ENCODE data around the gene TMEM167B. TPM values are rescaled to one million over a fixed set of nuclear protein-coding genes. Genes with fewer than 3 reads are reported as not detected.

The TMEM167B gene
- polyA plus RNA-seq, 2 donors, result 7.7 to 14.7 TPM

DNA sequence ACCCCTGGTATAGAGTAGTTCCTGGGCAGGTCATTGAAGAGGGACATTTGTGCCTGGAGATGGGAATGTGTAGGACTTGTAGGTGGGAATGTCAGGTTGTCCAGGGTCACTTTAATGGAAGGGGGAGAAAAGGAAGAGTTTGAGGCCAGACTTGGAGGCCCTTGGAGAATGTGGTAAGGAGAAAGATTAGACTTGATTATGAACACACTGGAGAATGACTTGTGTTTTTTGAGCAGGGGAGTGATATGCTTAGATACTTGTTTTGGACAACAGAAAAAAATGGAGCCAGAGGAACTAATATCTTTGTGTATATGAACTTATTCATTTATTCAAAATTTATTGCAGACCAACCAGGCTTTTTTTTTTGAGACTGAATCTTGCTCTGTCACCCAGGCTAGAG lies 41.2 kb downstream of the TMEM167B start:
- H3K4me1 ChIP-seq (ENCODE audit: control insufficient read depth in 2 of 2, insufficient read depth in 2 of 2, low read length in 1 of 2), result peaks cover 0 to 3% of the 10 kb centered on the region in 2 donors
- H3K9me3 ChIP-seq (ENCODE audit: control insufficient read depth in 2 of 2, insufficient read depth in 1 of 2, low read depth in 1 of 2, low read length in 1 of 2), result no peaks in the 10 kb centered on the region
- H3K27me3 ChIP-seq (ENCODE audit: control insufficient read depth in 1 of 2, insufficient read depth in 2 of 2, low read length in 2 of 2), result no peaks in the 10 kb centered on the region
- H3K36me3 ChIP-seq (ENCODE audit: control insufficient read depth in 2 of 2, insufficient read depth in 2 of 2, low read length in 1 of 2), result no peaks in the 10 kb centered on the region
- H3K27ac ChIP-seq (ENCODE audit: low read depth in 2 of 2, low read length in 1 of 2), result no peak overlapping the region
- no peak overlapping the region for H3K4me3 ChIP-seq (ENCODE audit: low read depth in 1 of 2, low read length in 2 of 2)

DNA sequence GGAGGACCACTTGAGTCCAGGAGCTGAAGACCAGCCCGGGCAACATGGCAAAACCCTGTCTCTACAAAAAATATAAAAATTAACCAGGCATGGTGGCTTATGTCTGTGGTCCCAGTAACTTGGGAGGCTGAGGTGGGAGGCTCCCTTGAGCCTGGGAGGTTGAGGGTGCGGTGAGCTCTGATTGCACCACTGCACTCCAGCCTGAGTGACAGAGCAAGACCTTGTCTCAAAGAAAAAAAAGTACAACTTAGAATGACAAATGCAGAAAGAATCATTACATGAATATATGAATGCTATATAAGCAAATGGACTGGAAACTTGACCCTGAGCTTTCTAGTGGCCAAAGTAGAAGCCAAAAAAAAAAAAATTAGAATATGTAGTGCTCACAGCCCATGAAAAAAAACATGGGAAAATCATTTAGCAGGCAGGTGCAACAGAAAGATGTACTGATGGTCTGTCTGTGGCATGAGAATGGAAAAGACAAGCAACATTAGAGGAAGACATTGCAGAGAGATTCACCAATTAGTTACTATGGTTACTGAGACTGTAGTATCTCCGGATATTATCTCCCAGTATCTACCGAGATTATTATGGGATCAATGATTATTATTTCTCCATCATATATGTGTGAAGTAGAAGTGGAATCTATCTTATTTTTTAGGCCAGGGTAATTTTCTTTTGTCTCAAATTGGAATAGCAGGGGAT lies 42.6 kb downstream of the TMEM167B start:
- WGBS, 2 donors, result 62 to 67% methylated on average over 4 of the region's 4 CpGs
- peaks cover 0 to 3% of the 10 kb centered on the region in 2 donors for H3K4me1 ChIP-seq (ENCODE audit: control insufficient read depth in 2 of 2, insufficient read depth in 2 of 2, low read length in 1 of 2)
- no peaks in the 10 kb centered on the region for H3K9me3 ChIP-seq (ENCODE audit: control insufficient read depth in 2 of 2, insufficient read depth in 1 of 2, low read depth in 1 of 2, low read length in 1 of 2)
- no peak overlapping the region for H3K4me3 ChIP-seq (ENCODE audit: low read depth in 1 of 2, low read length in 2 of 2)
- H3K36me3 ChIP-seq (ENCODE audit: control insufficient read depth in 2 of 2, insufficient read depth in 2 of 2, low read length in 1 of 2), result no peaks in the 10 kb centered on the region
- H3K27me3 ChIP-seq (ENCODE audit: control insufficient read depth in 1 of 2, insufficient read depth in 2 of 2, low read length in 2 of 2), result no peaks in the 10 kb centered on the region
- no peak overlapping the region for H3K27ac ChIP-seq (ENCODE audit: low read depth in 2 of 2, low read length in 1 of 2)

DNA sequence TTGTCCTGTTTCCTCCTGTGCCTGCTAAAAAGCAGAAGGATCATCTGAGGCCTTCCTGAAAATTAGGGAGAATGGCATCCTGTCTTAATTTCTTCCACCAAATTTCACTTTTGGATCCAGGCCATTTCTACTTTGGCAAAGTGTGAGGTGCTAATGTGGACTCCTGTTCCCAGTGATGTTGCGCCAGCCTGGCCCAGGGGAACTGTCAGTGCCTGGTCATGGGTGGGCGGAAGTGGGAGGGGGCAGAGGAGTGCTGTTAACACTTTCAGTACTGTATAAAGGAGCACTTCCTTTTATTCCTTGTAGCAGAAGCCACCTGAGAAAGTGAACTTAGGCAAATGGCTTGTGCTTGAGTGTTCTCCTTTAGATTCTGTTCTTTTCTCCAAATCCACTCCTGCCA lies 43.3 kb downstream of the TMEM167B start:
- Histone ChIP-seq H3K36me3 (ENCODE audit: control insufficient read depth in 2 of 2, insufficient read depth in 2 of 2, low read length in 1 of 2) (no peaks in the 10 kb centered on the region), H3K4me3 (ENCODE audit: low read depth in 1 of 2, low read length in 2 of 2) (no peak overlapping the region), H3K9me3 (ENCODE audit: control insufficient read depth in 2 of 2, insufficient read depth in 1 of 2, low read depth in 1 of 2, low read length in 1 of 2) (no peaks in the 10 kb centered on the region), H3K27ac (ENCODE audit: low read depth in 2 of 2, low read length in 1 of 2) (no peak overlapping the region), H3K27me3 (ENCODE audit: control insufficient read depth in 1 of 2, insufficient read depth in 2 of 2, low read length in 2 of 2) (no peaks in the 10 kb centered on the region), H3K4me1 (ENCODE audit: control insufficient read depth in 2 of 2, insufficient read depth in 2 of 2, low read length in 1 of 2) (peaks cover 0 to 3% of the 10 kb centered on the region in 2 donors)
- 37 to 45% methylated on average over 2 of the region's 2 CpGs for WGBS, 2 donors

DNA sequence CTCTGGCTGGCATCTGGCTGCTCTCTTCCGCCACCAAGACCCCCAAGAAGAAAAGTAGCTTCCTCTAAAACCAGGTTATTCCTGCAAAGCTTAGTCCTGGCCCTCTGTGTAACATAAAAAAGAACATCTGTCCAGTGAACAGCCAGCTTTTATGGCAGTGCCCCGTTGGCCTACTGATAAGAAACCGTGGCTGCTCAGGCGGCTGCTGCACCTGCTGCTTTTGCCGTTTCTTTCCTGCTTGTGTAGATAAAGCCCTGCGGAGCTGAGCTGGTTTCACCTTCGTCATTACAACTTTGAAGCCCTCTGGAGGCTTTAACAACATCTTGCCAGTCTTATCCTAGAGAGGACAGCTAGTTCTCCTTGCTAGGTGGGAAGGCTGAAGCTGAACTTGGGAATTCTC lies 43.9 kb downstream of the TMEM167B start:
- H3K27ac ChIP-seq (ENCODE audit: low read depth in 2 of 2, low read length in 1 of 2), result no peak overlapping the region
- WGBS, 2 donors, result 54 to 71% methylated on average over 7 of the region's 7 CpGs
- H3K4me3 ChIP-seq (ENCODE audit: low read depth in 1 of 2, low read length in 2 of 2), result no peak overlapping the region
- peaks cover 0 to 3% of the 10 kb centered on the region in 2 donors for H3K4me1 ChIP-seq (ENCODE audit: control insufficient read depth in 2 of 2, insufficient read depth in 2 of 2, low read length in 1 of 2)
- H3K27me3 ChIP-seq (ENCODE audit: control insufficient read depth in 1 of 2, insufficient read depth in 2 of 2, low read length in 2 of 2), result no peaks in the 10 kb centered on the region
- no peaks in the 10 kb centered on the region for H3K36me3 ChIP-seq (ENCODE audit: control insufficient read depth in 2 of 2, insufficient read depth in 2 of 2, low read length in 1 of 2)
- no peaks in the 10 kb centered on the region for H3K9me3 ChIP-seq (ENCODE audit: control insufficient read depth in 2 of 2, insufficient read depth in 1 of 2, low read depth in 1 of 2, low read length in 1 of 2)

DNA sequence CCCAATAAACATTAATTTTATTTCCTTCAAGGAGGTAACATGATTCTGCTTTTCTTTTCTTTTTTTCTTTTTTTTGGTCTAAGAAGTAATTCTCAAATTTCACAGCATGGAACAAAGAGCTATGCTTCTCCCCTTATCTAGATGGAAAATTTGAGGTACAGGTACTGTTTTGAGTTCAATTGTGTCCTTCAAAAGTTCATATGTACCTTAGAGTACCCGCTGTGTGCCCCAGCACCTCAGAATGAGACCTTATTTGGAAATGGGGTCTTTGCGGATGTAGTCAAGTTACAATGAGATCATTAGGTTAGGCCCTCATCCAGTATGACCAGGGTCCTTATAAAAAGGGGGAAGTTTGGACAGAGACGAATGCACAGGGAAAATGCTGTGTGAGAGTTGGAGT lies 45.4 kb downstream of the TMEM167B start:
- 83 to 89% methylated on average over 3 of the region's 3 CpGs for WGBS, 2 donors
- no peaks in the 10 kb centered on the region for H3K9me3 ChIP-seq (ENCODE audit: control insufficient read depth in 2 of 2, insufficient read depth in 1 of 2, low read depth in 1 of 2, low read length in 1 of 2)
- H3K36me3 ChIP-seq (ENCODE audit: control insufficient read depth in 2 of 2, insufficient read depth in 2 of 2, low read length in 1 of 2), result no peaks in the 10 kb centered on the region
- no peak overlapping the region for H3K27ac ChIP-seq (ENCODE audit: low read depth in 2 of 2, low read length in 1 of 2)
- no peak overlapping the region for H3K4me3 ChIP-seq (ENCODE audit: low read depth in 1 of 2, low read length in 2 of 2)
- H3K27me3 ChIP-seq (ENCODE audit: control insufficient read depth in 1 of 2, insufficient read depth in 2 of 2, low read length in 2 of 2), result no peaks in the 10 kb centered on the region
- H3K4me1 ChIP-seq (ENCODE audit: control insufficient read depth in 2 of 2, insufficient read depth in 2 of 2, low read length in 1 of 2), result peaks cover 0 to 3% of the 10 kb centered on the region in 2 donors

DNA sequence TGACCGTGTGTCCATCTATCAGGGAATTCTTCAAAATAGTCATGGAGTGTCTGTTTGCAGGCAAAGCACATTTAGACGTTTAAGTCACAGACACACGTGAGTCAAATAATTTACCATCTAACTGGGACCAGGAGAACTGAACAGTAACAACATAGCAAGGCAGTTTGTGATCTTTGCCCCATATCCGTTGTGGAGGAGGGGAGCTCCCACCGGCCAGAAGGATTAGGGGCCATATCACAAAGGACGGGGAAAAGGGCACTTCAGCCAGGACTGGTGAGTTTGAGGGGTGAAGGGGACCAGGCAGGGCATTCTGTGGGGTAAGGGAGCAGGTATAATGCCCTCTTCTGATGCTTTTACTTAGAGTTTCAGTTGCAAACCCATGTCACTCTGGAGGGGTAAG lies 46.2 kb downstream of the TMEM167B start:
- Histone ChIP-seq H3K9me3 (ENCODE audit: control insufficient read depth in 2 of 2, insufficient read depth in 1 of 2, low read depth in 1 of 2, low read length in 1 of 2) (no peaks in the 10 kb centered on the region), H3K27me3 (ENCODE audit: control insufficient read depth in 1 of 2, insufficient read depth in 2 of 2, low read length in 2 of 2) (no peaks in the 10 kb centered on the region), H3K36me3 (ENCODE audit: control insufficient read depth in 2 of 2, insufficient read depth in 2 of 2, low read length in 1 of 2) (no peaks in the 10 kb centered on the region), H3K4me3 (ENCODE audit: low read depth in 1 of 2, low read length in 2 of 2) (no peak overlapping the region), H3K27ac (ENCODE audit: low read depth in 2 of 2, low read length in 1 of 2) (no peak overlapping the region), H3K4me1 (ENCODE audit: control insufficient read depth in 2 of 2, insufficient read depth in 2 of 2, low read length in 1 of 2) (peaks cover 0 to 3% of the 10 kb centered on the region in 2 donors)
- WGBS, 2 donors, result 80 to 84% methylated on average over 6 of the region's 6 CpGs

DNA sequence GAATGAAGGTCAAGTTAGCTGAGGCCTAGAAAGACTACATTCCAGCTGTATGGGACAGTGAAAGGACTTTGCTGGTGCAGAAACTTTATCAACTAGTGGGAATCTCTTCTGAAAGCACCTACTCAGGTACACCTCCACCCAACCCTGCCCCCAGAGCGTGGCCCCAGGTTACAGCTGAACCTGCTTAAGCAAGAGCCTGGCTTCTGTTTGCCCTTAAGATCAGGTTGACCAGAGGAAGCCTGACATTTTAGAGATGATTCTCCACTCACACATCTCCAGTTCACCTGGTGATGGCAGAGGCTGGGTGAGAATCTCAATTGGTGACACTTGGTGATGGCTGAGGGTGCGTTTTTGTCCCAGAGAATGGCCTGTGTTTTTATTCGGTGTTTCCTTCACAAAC lies 47.4 kb downstream of the TMEM167B start:
- no peak overlapping the region for H3K4me3 ChIP-seq (ENCODE audit: low read depth in 1 of 2, low read length in 2 of 2)
- no peaks in the 10 kb centered on the region for H3K36me3 ChIP-seq (ENCODE audit: control insufficient read depth in 2 of 2, insufficient read depth in 2 of 2, low read length in 1 of 2)
- no peaks in the 10 kb centered on the region for H3K27me3 ChIP-seq (ENCODE audit: control insufficient read depth in 1 of 2, insufficient read depth in 2 of 2, low read length in 2 of 2)
- no peaks in the 10 kb centered on the region for H3K9me3 ChIP-seq (ENCODE audit: control insufficient read depth in 2 of 2, insufficient read depth in 1 of 2, low read depth in 1 of 2, low read length in 1 of 2)
- peaks cover 0 to 3% of the 10 kb centered on the region in 2 donors for H3K4me1 ChIP-seq (ENCODE audit: control insufficient read depth in 2 of 2, insufficient read depth in 2 of 2, low read length in 1 of 2)
- no peak overlapping the region for H3K27ac ChIP-seq (ENCODE audit: low read depth in 2 of 2, low read length in 1 of 2)
- 74 to 89% methylated on average over 3 of the region's 3 CpGs for WGBS, 2 donors

DNA sequence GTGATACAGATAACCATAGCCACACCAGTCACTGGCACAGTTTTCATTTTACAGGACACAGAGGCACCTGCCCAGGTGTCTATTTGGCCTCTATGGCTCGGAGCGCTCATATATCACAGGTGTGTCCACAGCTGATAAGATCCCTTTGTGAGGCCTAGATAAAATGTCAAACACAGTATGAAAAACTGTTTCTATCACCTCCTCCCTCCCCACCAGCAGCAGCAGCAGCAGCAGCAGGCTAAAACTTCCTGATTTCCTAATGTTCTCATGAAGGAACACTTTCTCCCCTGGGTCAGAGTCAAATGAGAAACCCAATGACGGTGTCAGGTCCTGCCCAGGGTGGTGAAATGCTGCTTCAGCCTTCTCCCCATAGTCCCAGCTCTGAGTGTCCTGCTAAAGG lies 47.8 kb downstream of the TMEM167B start:
- Histone ChIP-seq H3K9me3 (ENCODE audit: control insufficient read depth in 2 of 2, insufficient read depth in 1 of 2, low read depth in 1 of 2, low read length in 1 of 2) (no peaks in the 10 kb centered on the region), H3K4me3 (ENCODE audit: low read depth in 1 of 2, low read length in 2 of 2) (no peak overlapping the region), H3K4me1 (ENCODE audit: control insufficient read depth in 2 of 2, insufficient read depth in 2 of 2, low read length in 1 of 2) (peaks cover 0 to 3% of the 10 kb centered on the region in 2 donors), H3K27me3 (ENCODE audit: control insufficient read depth in 1 of 2, insufficient read depth in 2 of 2, low read length in 2 of 2) (no peaks in the 10 kb centered on the region), H3K27ac (ENCODE audit: low read depth in 2 of 2, low read length in 1 of 2) (no peak overlapping the region), H3K36me3 (ENCODE audit: control insufficient read depth in 2 of 2, insufficient read depth in 2 of 2, low read length in 1 of 2) (no peaks in the 10 kb centered on the region)
- 75 to 93% methylated on average over 3 of the region's 3 CpGs for WGBS, 2 donors

DNA sequence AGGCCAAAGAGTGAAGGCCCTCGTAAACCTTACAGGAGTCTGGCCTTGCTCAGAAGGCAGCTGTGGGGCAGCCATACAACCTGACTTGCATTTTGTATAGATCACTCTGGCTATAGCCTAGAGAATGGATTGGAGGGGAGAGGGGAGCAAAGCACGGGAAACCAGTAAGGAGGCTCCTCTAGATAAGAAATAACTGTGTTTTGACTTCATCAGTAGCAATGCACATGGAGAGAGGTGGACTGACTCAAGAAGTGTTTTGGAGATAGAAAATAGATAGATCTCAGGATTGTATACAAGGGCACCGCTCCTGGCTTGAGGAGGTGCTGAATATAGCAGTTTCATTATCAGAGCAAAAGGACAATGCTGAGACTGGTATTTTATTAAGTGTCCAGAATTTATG lies 49.8 kb downstream of the TMEM167B start:
- H3K27ac ChIP-seq (ENCODE audit: low read depth in 2 of 2, low read length in 1 of 2), result no peak overlapping the region
- WGBS, 2 donors, result 78 to 97% methylated on average over 3 of the region's 3 CpGs
- H3K36me3 ChIP-seq (ENCODE audit: control insufficient read depth in 2 of 2, insufficient read depth in 2 of 2, low read length in 1 of 2), result no peaks in the 10 kb centered on the region
- no peaks in the 10 kb centered on the region for H3K4me1 ChIP-seq (ENCODE audit: control insufficient read depth in 2 of 2, insufficient read depth in 2 of 2, low read length in 1 of 2)
- H3K9me3 ChIP-seq (ENCODE audit: control insufficient read depth in 2 of 2, insufficient read depth in 1 of 2, low read depth in 1 of 2, low read length in 1 of 2), result no peaks in the 10 kb centered on the region
- no peak overlapping the region for H3K4me3 ChIP-seq (ENCODE audit: low read depth in 1 of 2, low read length in 2 of 2)
- no peaks in the 10 kb centered on the region for H3K27me3 ChIP-seq (ENCODE audit: control insufficient read depth in 1 of 2, insufficient read depth in 2 of 2, low read length in 2 of 2)

DNA sequence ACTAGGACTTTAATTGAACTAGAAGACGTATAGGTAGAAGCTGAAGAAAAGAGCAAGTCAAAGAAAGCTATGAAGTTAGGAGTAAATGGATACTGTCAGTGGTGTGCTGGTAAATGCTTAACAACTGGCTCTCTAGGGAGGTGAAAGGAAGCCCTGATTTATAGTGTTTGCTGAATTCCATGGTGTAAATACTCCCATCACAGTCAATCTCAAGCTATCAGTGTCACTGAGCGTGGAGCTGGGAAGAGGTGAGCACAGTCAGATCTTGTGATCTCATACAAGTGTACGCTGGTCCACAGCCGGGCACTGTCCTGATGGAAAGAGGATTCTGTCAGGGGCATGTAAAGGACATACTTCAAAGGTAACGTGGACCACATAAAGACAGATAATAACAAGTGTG lies 51.7 kb downstream of the TMEM167B start:
- H3K4me3 ChIP-seq (ENCODE audit: low read depth in 1 of 2, low read length in 2 of 2), result no peak overlapping the region
- H3K9me3 ChIP-seq (ENCODE audit: control insufficient read depth in 2 of 2, insufficient read depth in 1 of 2, low read depth in 1 of 2, low read length in 1 of 2), result no peaks in the 10 kb centered on the region
- no peaks in the 10 kb centered on the region for H3K4me1 ChIP-seq (ENCODE audit: control insufficient read depth in 2 of 2, insufficient read depth in 2 of 2, low read length in 1 of 2)
- no peaks in the 10 kb centered on the region for H3K27me3 ChIP-seq (ENCODE audit: control insufficient read depth in 1 of 2, insufficient read depth in 2 of 2, low read length in 2 of 2)
- WGBS, 2 donors, result 82 to 92% methylated on average over 5 of the region's 5 CpGs
- no peak overlapping the region for H3K27ac ChIP-seq (ENCODE audit: low read depth in 2 of 2, low read length in 1 of 2)
- H3K36me3 ChIP-seq (ENCODE audit: control insufficient read depth in 2 of 2, insufficient read depth in 2 of 2, low read length in 1 of 2), result no peaks in the 10 kb centered on the region
